ENCODE measurements around the gene SDK1.

Gene SDK1

GRCh38 chr7:3591944-3592343, 290.9 kb downstream of the SDK1 start:
- no peak for DNase-seq

DNA sequence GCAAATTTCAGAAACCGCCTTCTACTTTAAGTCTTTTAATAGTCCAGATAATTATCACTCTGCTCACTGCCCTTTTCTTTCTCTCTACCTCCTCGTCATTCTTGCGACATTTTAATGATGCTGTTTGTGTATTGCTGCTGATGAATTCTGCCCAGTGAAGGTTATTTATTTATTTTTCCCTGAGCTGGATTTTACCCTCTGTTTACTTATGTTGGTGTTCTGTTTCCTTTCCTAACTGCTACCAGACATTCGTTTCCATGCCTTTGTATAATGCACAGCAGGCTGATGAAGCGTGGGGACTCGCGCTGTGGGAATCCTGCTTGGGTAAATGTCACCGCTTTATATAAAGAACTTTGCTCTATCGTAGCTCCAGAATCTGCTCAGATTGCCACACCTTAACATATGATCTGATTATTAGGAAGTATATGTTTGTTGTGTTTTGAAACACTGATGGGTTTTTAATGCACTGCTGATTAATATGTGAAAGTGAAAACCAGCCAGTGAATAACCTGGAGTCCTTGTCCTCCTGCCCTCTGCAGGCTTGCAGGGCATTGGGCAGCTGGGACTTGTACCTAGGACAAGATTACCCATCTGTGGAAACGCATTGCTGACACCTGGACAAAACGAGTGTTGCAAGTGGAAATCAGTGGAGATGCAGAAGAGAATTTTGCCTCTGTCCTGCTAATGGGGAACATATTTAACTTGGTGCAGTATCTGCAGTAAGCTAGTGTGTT, 291.5 kb downstream of the SDK1 start:
- DNase-seq, result no peak

- DNase-seq, result no peak
Measured at GRCh38 chr7:3594901-3595300, 293.8 kb downstream of the SDK1 start.

DNA sequence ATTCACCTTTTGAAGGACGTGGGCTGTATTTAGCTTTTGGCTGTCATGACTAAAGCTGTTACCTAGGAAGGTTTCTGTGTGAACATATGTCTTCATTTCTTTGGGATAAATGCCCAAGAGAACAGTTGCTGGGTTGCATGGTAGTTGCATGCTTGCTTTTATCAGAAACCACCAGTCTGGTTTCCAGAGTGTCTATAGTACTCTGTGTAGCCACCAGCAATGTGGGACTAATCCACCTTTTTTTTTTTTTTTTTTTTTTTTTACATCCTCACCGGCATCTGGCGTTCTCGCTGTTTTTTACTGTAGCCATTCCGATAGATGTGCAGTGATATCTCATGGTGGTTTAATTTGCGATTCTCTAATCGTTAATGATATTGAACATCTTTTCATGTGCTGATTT, 297.8 kb downstream of the SDK1 start:
- DNase-seq, result no peak

DNA sequence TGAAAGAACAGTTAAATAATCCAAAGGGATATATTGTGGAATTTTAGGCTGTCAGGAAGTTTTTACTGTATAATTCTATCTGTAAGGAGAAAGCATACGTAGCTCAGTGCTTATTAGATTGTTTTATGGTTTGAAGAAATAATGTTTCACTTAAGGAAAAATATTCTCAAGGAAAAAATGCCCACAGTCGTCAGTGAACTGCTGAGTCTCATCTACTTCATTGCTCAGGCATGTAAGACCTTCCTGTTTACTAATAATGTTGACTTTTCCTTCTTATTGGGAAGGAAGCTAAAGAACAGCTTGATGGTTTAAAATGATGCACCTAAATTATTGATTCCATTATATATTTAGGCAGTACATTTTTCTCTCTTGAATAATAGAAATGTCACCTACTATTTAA, 304.2 kb downstream of the SDK1 start:
- no peak for DNase-seq

GRCh38 chr7:3606436-3606835, 305.4 kb downstream of the SDK1 start:
- DNase-seq, result no peak

- no peak for DNase-seq
Measured at GRCh38 chr7:3607847-3608246, 306.8 kb downstream of the SDK1 start.

DNA sequence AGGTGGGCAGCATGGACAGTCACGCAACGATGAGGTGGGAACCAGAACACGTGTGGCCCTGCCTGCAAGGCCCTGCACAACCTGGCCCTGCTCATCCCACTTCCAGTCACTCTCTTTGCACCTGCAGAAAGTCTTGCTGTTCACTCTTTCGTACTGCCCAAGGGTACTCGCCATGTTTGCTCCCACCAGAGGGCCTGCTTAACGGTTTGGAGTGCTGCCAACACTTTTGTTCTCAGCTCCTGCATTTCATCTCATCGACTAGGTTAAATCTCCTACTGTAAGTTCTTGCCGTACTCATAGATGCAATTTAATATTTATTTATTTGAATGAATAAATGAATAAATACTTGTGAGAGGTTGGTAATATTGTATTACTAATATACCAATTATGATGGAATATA, 315.3 kb downstream of the SDK1 start:
- DNase-seq, result no peak

- no peak for DNase-seq
Measured at GRCh38 chr7:3630081-3630480, 329.0 kb downstream of the SDK1 start.

DNA sequence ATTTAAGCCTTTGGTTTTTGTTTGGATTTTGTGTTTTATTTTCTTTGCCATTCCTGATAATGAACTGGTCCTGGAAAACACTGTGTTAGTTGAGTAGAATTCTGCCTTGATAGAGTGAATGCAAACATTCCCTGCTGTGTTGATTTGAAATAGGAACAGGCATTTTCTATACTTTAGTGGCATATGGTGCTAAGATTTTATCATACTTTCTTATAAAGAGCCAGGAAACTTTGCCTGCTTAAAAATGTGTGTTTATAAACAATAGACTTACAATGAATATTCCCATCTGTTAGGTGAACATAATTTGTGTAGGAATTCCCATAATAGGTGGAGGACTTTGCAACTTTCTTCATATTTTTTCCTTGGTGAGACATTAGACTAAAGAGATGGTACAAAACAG, 333.3 kb downstream of the SDK1 start:
- no peak for DNase-seq

GRCh38 chr7:3636131-3636860, 335.2 kb downstream of the SDK1 start:
- DNase-seq, result no peak

- DNase-seq, result no peak
Measured at GRCh38 chr7:3639253-3639652, 338.2 kb downstream of the SDK1 start.

GRCh38 chr7:3641582-3641981, 340.5 kb downstream of the SDK1 start:
- DNase-seq, result no peak

GRCh38 chr7:3643091-3643490, 342.0 kb downstream of the SDK1 start:
- DNase-seq, result no peak

DNA sequence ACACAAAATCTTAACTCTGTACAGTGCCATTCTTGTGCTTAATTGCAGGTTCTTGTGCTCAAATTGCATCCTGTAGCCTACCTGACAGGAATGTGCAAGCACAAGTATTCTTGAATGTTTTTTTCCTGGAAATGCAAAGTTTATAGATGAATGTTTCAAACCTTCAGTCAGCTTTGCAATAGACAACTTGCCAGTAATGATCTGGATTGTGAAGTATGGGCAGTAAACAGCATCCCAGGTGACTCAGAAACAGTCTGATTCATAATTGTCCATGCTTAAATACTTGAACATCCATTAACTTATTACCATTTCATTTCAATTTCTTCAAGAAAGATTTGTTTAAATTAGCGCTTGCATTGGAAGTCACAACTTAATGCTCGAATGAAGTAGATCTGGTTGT, 347.2 kb downstream of the SDK1 start:
- DNase-seq, result no peak

DNA sequence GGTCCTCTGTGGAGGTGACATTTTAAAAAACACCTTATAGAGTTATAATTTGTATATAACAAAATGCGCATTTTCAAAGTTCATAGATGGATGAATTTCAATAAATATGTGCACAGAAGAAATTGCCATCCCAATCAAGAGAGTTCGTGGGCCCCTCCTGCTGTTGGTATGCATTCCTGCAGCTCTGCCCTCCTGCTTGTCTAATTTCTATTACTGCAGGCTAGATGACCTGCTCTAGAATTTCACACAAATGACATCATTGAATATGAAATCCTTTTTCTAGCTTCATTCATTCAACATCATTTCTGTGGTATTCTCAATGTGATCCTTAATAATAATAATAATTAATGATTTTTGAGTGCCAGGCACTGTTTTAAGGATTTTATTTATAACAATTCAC, 348.2 kb downstream of the SDK1 start:
- no peak for DNase-seq

- no peak for DNase-seq
Measured at GRCh38 chr7:3649678-3650440, 348.8 kb downstream of the SDK1 start.

DNA sequence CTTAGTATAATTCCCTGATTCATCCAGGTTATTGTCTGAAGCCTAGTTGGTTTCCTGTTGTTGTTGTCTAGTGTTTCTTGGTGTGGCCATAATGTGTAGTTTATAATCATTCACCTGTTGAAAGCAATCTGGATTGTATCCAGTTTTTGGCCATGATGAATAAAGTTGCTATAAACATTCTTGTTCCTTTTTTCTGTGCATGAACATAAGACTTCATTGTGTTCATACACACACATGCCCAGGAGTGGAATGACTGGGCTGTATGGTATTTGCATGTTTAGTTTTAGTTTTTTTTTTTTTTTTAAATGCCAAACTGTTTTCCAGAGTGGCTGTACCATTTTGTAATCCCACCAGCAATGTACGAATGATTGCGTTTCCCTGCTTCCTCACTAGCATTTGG, 349.8 kb downstream of the SDK1 start:
- no peak for DNase-seq

- DNase-seq, result no peak
Measured at GRCh38 chr7:3655635-3656034, 354.6 kb downstream of the SDK1 start.

GRCh38 chr7:3657206-3657605, 356.2 kb downstream of the SDK1 start:
- no peak for DNase-seq

- no peak for DNase-seq
Measured at GRCh38 chr7:3668743-3669142, 367.7 kb downstream of the SDK1 start.

- no peak for DNase-seq
Measured at GRCh38 chr7:3670898-3671297, 369.8 kb downstream of the SDK1 start.

- peak in 1 of 2 experiments; percentile 25 for DNase-seq
Measured at GRCh38 chr7:3673524-3673923, 372.5 kb downstream of the SDK1 start.

DNA sequence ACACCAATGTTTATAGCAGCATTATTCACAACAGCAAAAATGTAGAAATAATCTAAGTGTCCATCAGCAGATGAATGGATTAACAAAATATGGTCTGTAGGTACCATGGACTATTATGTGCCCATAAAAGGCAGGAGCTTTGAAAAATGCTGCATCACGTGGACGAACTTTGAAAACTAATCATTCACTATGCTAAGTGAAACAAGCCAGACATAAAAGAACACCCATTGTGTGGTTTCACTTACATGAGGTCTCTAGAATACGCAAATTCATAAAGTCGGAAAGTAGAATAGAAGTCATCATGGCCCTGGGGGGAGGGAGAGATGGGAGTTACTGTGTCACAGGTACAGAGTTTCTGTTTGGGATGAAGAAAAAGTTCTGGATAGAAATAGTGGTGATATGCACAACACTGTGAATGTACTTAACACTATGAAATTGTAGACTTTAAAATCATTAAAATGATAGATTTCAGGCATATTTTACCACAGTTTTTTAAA, 377.3 kb downstream of the SDK1 start:
- DNase-seq, result no peak

Measured in SW 1271 (cell line).